WI38 (cell line): ENCODE measurements around the gene TJP3.

Source experiments
- H3K4me3 ChIP-seq: 2 replicates; pipeline ENCODE4 v1.5.1; 2011; ENCODE audit warnings: low read depth, mild to moderate bottlenecking, control low read depth, low read length
- TF ChIP-seq, protein P1 (sequence below): IDR thresholded peaks from 2 replicates; pipeline ENCODE4 v1.5.1; 2012; ENCODE audit warnings: low read depth, mild to moderate bottlenecking, control low read depth, low read length

Gene TJP3

GRCh38 chr19:3771000-3771905 is 63.1 kb downstream of the TJP3 start:
- no peak overlapping the region for H3K4me3 ChIP-seq
- TF ChIP-seq, protein P1, sequence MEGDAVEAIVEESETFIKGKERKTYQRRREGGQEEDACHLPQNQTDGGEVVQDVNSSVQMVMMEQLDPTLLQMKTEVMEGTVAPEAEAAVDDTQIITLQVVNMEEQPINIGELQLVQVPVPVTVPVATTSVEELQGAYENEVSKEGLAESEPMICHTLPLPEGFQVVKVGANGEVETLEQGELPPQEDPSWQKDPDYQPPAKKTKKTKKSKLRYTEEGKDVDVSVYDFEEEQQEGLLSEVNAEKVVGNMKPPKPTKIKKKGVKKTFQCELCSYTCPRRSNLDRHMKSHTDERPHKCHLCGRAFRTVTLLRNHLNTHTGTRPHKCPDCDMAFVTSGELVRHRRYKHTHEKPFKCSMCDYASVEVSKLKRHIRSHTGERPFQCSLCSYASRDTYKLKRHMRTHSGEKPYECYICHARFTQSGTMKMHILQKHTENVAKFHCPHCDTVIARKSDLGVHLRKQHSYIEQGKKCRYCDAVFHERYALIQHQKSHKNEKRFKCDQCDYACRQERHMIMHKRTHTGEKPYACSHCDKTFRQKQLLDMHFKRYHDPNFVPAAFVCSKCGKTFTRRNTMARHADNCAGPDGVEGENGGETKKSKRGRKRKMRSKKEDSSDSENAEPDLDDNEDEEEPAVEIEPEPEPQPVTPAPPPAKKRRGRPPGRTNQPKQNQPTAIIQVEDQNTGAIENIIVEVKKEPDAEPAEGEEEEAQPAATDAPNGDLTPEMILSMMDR: no peak

- H3K4me3 ChIP-seq: no peak within 1 kb of the TSS
- TF ChIP-seq, protein P1: no peak
Observed at GRCh38 chr19:3771906-3772455, 63.8 kb downstream of the TJP3 start, which contains the start of gene RAX2. RAX2 (minus strand) TSS chr19:3772228; CDS start chr19:3771742, 486 bp downstream.

- no peak overlapping the region for H3K4me3 ChIP-seq
- TF ChIP-seq, protein P1: no peak
Observed at GRCh38 chr19:3773814-3774515, 65.8 kb downstream of the TJP3 start.

- no peak overlapping the region for H3K4me3 ChIP-seq
- TF ChIP-seq, protein P1: no peak
Observed at GRCh38 chr19:3774621-3775373, 66.6 kb downstream of the TJP3 start.

DNA sequence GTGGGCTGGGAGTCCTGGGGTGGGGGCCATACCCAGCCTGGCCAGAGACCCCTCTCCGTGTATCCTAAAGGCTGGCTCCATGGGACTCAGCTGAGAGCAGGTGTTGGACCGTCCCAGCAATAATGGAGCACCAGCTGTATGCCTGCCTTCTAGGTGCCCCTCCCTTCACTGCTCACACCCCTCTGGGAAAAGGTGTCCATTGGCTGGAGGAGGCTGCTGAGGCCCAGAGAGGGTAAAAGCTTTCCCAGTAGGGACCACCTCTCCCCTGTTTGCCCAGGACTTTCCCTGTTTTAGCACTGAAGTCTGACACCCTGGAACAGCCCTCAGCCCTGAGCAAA is 67.2 kb downstream of the TJP3 start:
- TF ChIP-seq, protein P1: no peak

DNA sequence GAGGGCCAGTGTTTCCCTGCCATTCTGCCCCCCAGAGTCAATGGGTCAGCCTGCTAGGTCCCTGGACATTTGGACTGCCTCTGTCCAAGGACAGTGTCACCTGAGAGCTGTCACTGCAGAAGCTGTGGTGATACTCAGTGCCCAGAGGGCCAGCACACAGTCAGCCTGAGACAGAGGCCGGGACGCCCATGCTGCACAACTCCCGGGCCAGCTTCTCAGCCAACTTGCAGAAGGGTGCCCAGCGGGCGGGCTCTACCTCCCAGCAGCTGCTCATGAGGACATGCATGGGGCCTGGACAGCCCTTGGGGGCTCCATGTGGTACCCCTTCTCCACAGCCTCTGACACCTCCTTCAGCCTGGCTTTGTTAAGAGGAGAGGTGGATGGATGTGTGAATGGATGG is 67.6 kb downstream of the TJP3 start:
- H3K4me3 ChIP-seq: no peak overlapping the region
- TF ChIP-seq, protein P1: no peak

More for the DNA sequence above, 67.2 kb downstream of the TJP3 start:
- H3K4me3 ChIP-seq: no peak overlapping the region
